Superior temporal gyrus (tissue), 1 donor: ENCODE data around the gene IL19.
"Not testable (repeated sequence)": the region's sequence is repeated elsewhere in the genome, so short reads cannot be mapped to it uniquely, and the experiment has no call there.

Source experiments
- DNase-seq: peaks from one replicate; pipeline ENCODE4 v3.0.0-alpha.2; 2016; ENCODE audit errors: extremely low spot score

Gene IL19

GRCh38 chr1:206833106-206833680 lies 62.6 kb downstream of the IL19 start:
- no peak for DNase-seq

GRCh38 chr1:206833801-206834200 lies 63.2 kb downstream of the IL19 start:
- DNase-seq: no peak

GRCh38 chr1:206834217-206834616 lies 63.6 kb downstream of the IL19 start:
- no peak for DNase-seq

GRCh38 chr1:206834711-206835110 lies 64.1 kb downstream of the IL19 start:
- DNase-seq: no peak

- no peak for DNase-seq
Observed at GRCh38 chr1:206835186-206835585, 64.6 kb downstream of the IL19 start.

GRCh38 chr1:206836111-206836510 lies 65.5 kb downstream of the IL19 start:
- no peak for DNase-seq

GRCh38 chr1:206839006-206839560 lies 68.5 kb downstream of the IL19 start:
- DNase-seq: no peak

- no peak for DNase-seq
Observed at GRCh38 chr1:206839857-206840256, 69.3 kb downstream of the IL19 start.

GRCh38 chr1:206841609-206842323 lies 71.2 kb downstream of the IL19 start:
- no peak for DNase-seq

GRCh38 chr1:206842854-206843253 lies 72.3 kb downstream of the IL19 start:
- no peak for DNase-seq

- no peak for DNase-seq
Observed at GRCh38 chr1:206843626-206844025, 73.1 kb downstream of the IL19 start.

- DNase-seq: no peak
Observed at GRCh38 chr1:206846487-206846886, 75.9 kb downstream of the IL19 start.

- no peak for DNase-seq
Observed at GRCh38 chr1:206847337-206847834, 76.8 kb downstream of the IL19 start.

- DNase-seq: no peak
Observed at GRCh38 chr1:206847946-206848345, 77.4 kb downstream of the IL19 start.

- DNase-seq: no peak
Observed at GRCh38 chr1:206850401-206850800, 79.8 kb downstream of the IL19 start.

- DNase-seq: no peak
Observed at GRCh38 chr1:206851341-206852010, 80.9 kb downstream of the IL19 start.

- not testable (repeated sequence) for DNase-seq
Observed at GRCh38 chr1:206852662-206853061, 82.1 kb downstream of the IL19 start.

- DNase-seq: not testable (repeated sequence)
Observed at GRCh38 chr1:206853696-206854095, 83.1 kb downstream of the IL19 start.

GRCh38 chr1:206854401-206855129 lies 84.0 kb downstream of the IL19 start:
- no peak for DNase-seq

GRCh38 chr1:206855859-206856258 lies 85.3 kb downstream of the IL19 start:
- no peak for DNase-seq

- DNase-seq: no peak
Observed at GRCh38 chr1:206856674-206857464, 86.3 kb downstream of the IL19 start.
